Stomach (tissue), 9 donors: ENCODE measurements around the gene ATXN2. TPM values are rescaled to one million over a fixed set of nuclear protein-coding genes. Genes with fewer than 3 reads are reported as not detected.

Source experiments
- DNase-seq, 2 donors: peaks; one replicate each; pipeline versions ENCODE4 v3.0.0 to v3.0.0-alpha.2; 2013 to 2019
- H3K27ac ChIP-seq, 5 donors: fragments of 200-600 bp in 4 of 5; sonication (generic) in 4 of 5; one replicate each; pipeline ENCODE4 v1.5.1; 2013 to 2019; ENCODE audit warnings: mild to moderate bottlenecking in 1 of 5, moderate library complexity in 1 of 5
- H3K27me3 ChIP-seq, 3 donors: fragments of 200-600 bp; sonication (generic); one replicate each; pipeline ENCODE4 v1.5.1; 2017 to 2019; ENCODE audit warnings: mixed run types in 1 of 3
- H3K36me3 ChIP-seq, 4 donors: fragments of 200-600 bp; sonication (generic); 1 replicate in 3 of 4; 2 replicates in 1 of 4; pipeline ENCODE4 v1.5.1; 2016 to 2019
- H3K4me1 ChIP-seq, 4 donors: fragments of 200-600 bp; sonication (generic); one replicate each; pipeline ENCODE4 v1.5.1; 2016 to 2019
- H3K4me3 ChIP-seq, 4 donors: fragments of 200-600 bp; sonication (generic) in 3 of 4; one replicate each; pipeline ENCODE4 v1.5.1; 2016 to 2019; ENCODE audit warnings: mild to moderate bottlenecking in 1 of 4
- H3K9me3 ChIP-seq, 4 donors: fragments of 200-600 bp; sonication (generic); one replicate each; pipeline ENCODE4 v1.5.1; 2016 to 2019
- EP300 ChIP-seq: sonication (generic); formaldehyde crosslinking; IDR thresholded peaks from one replicate; pipeline ENCODE4 v1.6.1; 2017; ENCODE audit warnings: antibody characterized with exemption
- POLR2A ChIP-seq, 4 donors: fragments of 450-650 bp; IDR thresholded peaks; one replicate each; pipeline ENCODE4 v1.6.1; 2016; ENCODE audit warnings: antibody characterized with exemption in 4 of 4, control low read depth in 2 of 4, mild to moderate bottlenecking in 1 of 4, moderate library complexity in 1 of 4
- POLR2AphosphoS5 ChIP-seq, 3 donors: sonication (generic); formaldehyde crosslinking; IDR thresholded peaks; one replicate each; pipeline ENCODE4 v1.6.1; 2016; ENCODE audit warnings: antibody characterized with exemption in 3 of 3
- WGBS, 5 donors: extraction: QIAGEN DNeasy Blood & Tissue Kit in 3 of 5; methylation state at CpG; one replicate each; pipeline versions ENCODE4 v1.1.5 to v1.1.7; 2013 to 2018; 5-methylcytosine and 5-hydroxymethylcytosine counted together
- intact Hi-C: fragments of 100-400 bp; cut with DNase I; formaldehyde crosslinking; loops from one replicate; pipeline ENCODE4 v1.15.1; 2023; ENCODE audit warnings: low total_unique reads
- polyA plus RNA-seq, 3 donors: library from polyadenylated mRNA; stranded (reverse); fragments of 200-250 nt; gene quantifications; one replicate each; pipeline ENCODE4 v1.2.3, GENCODE V29; 2013
- total RNA-seq, 5 donors: library from RNA; depleted of rRNA; stranded (reverse); fragments of >200 nt; gene quantifications; one replicate each; pipeline versions ENCODE4 v1.1.0 to v1.2.3, GENCODE V29; 2014 to 2016
- TF ChIP-seq, protein P1 (sequence below), 7 experiments: fragments of 450-650 bp in 4 of 7; fragments of 200-600 bp in 3 of 7; sonication (generic) in 3 of 7; IDR thresholded peaks; one replicate each; pipeline ENCODE4 v1.5.1; 2016 to 2019; ENCODE audit warnings: antibody characterized with exemption in 7 of 7, control low read depth in 2 of 7, mild to moderate bottlenecking in 1 of 7
- donor health status: healthy with polysubstance abuse.
- donor health status: Bipolar disorder and iron deficiency.
- donor health status: healthy.

The ATXN2 gene
- total and polyA plus RNA-seq, 8 donors, result 11.1 to 131 (median 61.2) TPM

DNA sequence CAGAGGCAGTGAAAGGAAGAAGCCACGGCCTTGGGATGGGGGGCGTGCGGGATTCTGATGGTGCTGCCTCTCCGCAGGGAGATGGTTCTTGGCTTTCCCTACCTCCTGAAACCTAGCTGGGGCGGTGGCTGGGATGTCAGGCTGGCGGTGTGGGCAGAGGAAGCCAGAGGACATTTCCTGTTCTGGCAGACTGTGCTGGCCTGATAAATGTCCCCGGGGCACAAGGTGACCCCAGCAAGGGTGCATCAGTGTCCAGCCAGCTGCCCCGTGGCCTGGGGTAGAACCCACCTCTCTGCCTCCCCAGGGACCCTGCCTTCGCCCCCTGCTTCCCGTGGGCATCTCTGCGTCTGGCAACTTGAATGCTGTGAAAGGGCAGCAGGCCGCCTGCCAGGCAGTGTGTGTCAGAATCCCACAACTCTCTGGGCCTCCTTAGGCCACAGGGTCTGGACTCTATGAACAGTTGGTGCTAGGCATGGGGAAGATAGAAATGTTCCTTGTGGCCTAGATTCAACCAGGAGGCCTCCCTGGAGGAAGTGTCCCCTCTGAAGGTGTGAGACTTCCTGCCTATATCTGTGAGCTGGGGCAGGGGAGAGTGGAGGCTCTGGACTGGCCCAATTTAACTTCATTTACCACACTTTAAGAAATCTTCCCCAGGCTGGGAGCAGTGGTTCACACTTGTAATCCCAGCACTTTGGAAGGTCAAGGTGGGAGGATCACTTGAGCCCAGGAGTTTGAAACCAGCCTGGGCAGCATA lies 188.5 kb downstream of the ATXN2 start:
- Histone ChIP-seq H3K4me3 (peak overlapping the region in 1 of 4 donors; percentile 83), H3K36me3 (peaks cover 0 to under 1% (median 0%) of the 10 kb centered on the region in 4 donors), H3K27me3 (no peaks in the 10 kb centered on the region), H3K9me3 (no peaks in the 10 kb centered on the region), H3K4me1 (peaks cover 38 to 88% (median 66%) of the 10 kb centered on the region in 4 donors), H3K27ac (peak overlapping the region; percentile 6 to 90 (median 86))
- DNase-seq, result no peak
- intact Hi-C loops, result no loop called here
- TF ChIP-seq EP300, result no peak
- TF ChIP-seq POLR2A (IDR thresholded peaks at IDR 0.05), result no peak
- no peak for TF ChIP-seq POLR2AphosphoS5 (IDR thresholded peaks at IDR 0.05)
- TF ChIP-seq, protein P1, sequence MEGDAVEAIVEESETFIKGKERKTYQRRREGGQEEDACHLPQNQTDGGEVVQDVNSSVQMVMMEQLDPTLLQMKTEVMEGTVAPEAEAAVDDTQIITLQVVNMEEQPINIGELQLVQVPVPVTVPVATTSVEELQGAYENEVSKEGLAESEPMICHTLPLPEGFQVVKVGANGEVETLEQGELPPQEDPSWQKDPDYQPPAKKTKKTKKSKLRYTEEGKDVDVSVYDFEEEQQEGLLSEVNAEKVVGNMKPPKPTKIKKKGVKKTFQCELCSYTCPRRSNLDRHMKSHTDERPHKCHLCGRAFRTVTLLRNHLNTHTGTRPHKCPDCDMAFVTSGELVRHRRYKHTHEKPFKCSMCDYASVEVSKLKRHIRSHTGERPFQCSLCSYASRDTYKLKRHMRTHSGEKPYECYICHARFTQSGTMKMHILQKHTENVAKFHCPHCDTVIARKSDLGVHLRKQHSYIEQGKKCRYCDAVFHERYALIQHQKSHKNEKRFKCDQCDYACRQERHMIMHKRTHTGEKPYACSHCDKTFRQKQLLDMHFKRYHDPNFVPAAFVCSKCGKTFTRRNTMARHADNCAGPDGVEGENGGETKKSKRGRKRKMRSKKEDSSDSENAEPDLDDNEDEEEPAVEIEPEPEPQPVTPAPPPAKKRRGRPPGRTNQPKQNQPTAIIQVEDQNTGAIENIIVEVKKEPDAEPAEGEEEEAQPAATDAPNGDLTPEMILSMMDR (IDR thresholded peaks at IDR 0.05), result no peak
- 61 to 77% (median 76%) methylated on average over 12 of the region's 12 CpGs for WGBS, 5 donors

DNA sequence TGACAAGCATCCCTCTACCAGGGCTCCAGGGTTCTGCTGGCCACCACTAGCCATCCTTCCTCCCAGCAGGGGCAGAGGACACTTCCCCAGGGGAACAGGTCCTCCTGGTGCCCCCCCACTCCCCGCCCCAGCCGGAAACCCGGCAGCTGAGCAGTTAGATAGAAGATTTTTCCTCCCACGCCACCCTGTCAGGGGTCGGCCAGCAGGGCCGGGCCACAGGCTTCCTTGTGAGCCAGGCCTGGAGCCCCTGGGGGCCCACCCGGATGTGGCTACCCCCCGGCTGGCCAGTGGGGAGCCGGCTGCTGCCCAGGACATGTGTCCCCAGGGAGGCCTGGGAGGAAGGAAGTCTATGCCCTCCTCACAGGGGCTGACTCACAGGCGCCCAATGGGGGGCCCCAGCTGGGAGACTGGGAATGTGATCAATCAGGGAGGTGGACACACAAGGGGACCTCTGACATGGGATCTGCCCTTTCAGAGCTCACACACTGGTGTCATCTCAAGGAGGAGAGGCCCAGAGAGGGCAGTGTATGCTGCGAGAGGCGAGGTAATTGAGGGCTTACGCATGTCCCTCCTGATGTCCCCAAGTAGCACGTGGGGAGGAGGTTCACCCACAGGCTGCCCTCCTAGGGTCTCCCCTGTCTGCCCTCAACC lies 189.2 kb downstream of the ATXN2 start:
- intact Hi-C loops, result no loop called here
- DNase-seq, result peak in 1 of 2 donors; percentile 68

DNA sequence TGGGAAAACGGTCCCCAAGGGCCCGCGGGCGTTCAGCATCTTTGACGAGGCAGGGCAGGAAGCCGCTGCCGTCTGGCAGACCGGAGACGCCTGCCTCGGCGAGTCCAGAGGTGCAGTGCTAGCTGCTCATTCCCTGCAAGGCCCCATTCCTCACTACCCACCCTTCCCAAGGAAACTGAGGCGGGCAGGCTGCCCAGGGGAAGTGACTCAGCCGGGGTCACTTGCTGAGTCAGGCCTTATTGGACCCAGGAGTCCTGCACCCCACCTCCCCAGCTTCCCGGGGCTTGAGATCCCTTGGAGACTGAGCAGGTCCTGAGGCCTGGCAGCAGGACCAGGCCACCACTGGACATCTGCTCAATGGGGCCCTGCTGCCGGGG lies 189.7 kb downstream of the ATXN2 start:
- Histone ChIP-seq H3K36me3 (no peaks in the 10 kb centered on the region), H3K4me3 (peak overlapping the region in 3 of 4 donors; percentile 2 to 83 (median 22)), H3K27me3 (no peaks in the 10 kb centered on the region), H3K4me1 (peaks cover 48 to 89% (median 77%) of the 10 kb centered on the region in 4 donors), H3K27ac (peak overlapping the region; percentile 22 to 90 (median 86)), H3K9me3 (no peaks in the 10 kb centered on the region)
- WGBS, 5 donors, result 48 to 73% (median 58%) methylated on average over 5 to 15 of the region's 15 CpGs
- intact Hi-C loops, result no loop called here
- TF ChIP-seq, protein P1 (IDR thresholded peaks at IDR 0.05), result no peak
- TF ChIP-seq EP300 (no peak), POLR2AphosphoS5 (IDR thresholded peaks at IDR 0.05) (no peak), POLR2A (IDR thresholded peaks at IDR 0.05) (no peak)
- no peak for DNase-seq

More for the DNA sequence above, 189.2 kb downstream of the ATXN2 start:
- H3K27me3 ChIP-seq, result no peaks in the 10 kb centered on the region
- 48 to 56% (median 52%) methylated on average over 11 to 14 of the region's 14 CpGs for WGBS, 5 donors
- TF ChIP-seq, protein P1 (IDR thresholded peaks at IDR 0.05), result no peak
- TF ChIP-seq POLR2AphosphoS5 (IDR thresholded peaks at IDR 0.05), result no peak
- no peak for TF ChIP-seq EP300
- no peak for TF ChIP-seq POLR2A (IDR thresholded peaks at IDR 0.05)
- peaks cover 43 to 88% (median 72%) of the 10 kb centered on the region in 4 donors for H3K4me1 ChIP-seq
- peak overlapping the region; percentile 22 to 90 (median 86) for H3K27ac ChIP-seq
- H3K4me3 ChIP-seq, result peak overlapping the region in 3 of 4 donors; percentile 2 to 83 (median 22)
- H3K36me3 ChIP-seq, result no peaks in the 10 kb centered on the region
- no peaks in the 10 kb centered on the region for H3K9me3 ChIP-seq

DNA sequence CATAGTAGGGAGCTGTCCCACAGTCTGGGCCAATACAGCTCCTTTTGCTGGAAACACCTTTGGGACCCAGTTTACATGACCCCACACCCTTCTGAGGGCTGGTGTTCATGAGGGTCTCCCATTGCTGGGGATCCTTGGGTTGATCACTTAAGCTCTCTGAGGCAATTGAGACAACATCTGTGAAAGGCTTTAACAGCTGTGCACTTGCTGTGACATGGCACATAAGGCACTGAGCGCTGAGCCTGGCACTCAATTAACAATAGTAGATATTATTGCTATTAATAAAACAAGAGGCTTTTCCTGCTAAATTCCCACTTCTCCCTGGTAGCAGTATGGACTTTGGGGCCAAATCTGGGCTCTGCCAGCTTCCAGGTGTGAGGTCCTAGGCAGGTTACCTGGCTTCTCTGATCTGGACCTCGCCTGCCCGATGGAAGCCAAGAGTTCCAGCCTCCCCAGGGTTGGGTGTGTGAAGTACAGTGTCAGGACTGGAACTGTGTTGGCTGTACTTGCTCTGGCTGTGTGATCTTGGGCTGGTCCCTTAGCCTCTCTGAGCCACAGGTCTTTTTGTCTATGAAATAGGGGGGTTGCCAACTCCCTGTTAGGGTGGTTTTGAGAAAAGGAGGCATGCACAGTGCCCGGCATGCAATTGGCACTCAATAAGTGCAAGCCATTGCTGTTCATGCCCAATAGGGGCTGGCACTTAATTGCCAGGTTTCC lies 190.3 kb downstream of the ATXN2 start:
- TF ChIP-seq EP300, result no peak
- no peak for TF ChIP-seq POLR2A (IDR thresholded peaks at IDR 0.05)
- TF ChIP-seq, protein P1 (IDR thresholded peaks at IDR 0.05), result no peak
- no peak for TF ChIP-seq POLR2AphosphoS5 (IDR thresholded peaks at IDR 0.05)
- Histone ChIP-seq H3K9me3 (no peaks in the 10 kb centered on the region), H3K36me3 (no peaks in the 10 kb centered on the region), H3K4me3 (peak overlapping the region in 2 of 4 donors; percentile 81 to 83), H3K4me1 (peaks cover 48 to 91% (median 81%) of the 10 kb centered on the region in 4 donors), H3K27me3 (no peaks in the 10 kb centered on the region), H3K27ac (peak overlapping the region; percentile 22 to 90 (median 86))
- DNase-seq, result no peak
- intact Hi-C loops, result no loop called here
- 73 to 97% (median 81%) methylated on average over 3 to 4 of the region's 4 CpGs for WGBS, 5 donors
